Spleen (tissue), 7 donors: ENCODE results near the gene VSIG10L.

ENCODE experiments used
- POLR2A ChIP-seq, 3 donors: fragments of 450-650 bp; IDR thresholded peaks; one replicate each; pipeline ENCODE4 v1.5.1; 2017; ENCODE audit warnings: antibody characterized with exemption in 3 of 3, mild to moderate bottlenecking in 1 of 3
- TF ChIP-seq, protein P1 (sequence below), 11 experiments: fragments of 200-600 bp in 7 of 11; fragments of 450-650 bp in 4 of 11; sonication (generic) in 4 of 11; IDR thresholded peaks in 8 of 11; conservative IDR thresholded peaks in 3 of 11; 1 replicate in 7 of 11; 2 replicates in 4 of 11; pipeline versions ENCODE4 v1.4.0 to v1.8.0; 2016 to 2021; ENCODE audit warnings: antibody characterized with exemption in 11 of 11, inconsistent platforms in 4 of 11, mild to moderate bottlenecking in 1 of 11
- donor health status: DM: no; HTN: no; CAD: no; lungs with moderate emphysema.
- donor health status: DM: no; HTN: no; CAD: no.
- donor health status: DM: no; HTN: no; CAD: no.

- TF ChIP-seq, protein P1, sequence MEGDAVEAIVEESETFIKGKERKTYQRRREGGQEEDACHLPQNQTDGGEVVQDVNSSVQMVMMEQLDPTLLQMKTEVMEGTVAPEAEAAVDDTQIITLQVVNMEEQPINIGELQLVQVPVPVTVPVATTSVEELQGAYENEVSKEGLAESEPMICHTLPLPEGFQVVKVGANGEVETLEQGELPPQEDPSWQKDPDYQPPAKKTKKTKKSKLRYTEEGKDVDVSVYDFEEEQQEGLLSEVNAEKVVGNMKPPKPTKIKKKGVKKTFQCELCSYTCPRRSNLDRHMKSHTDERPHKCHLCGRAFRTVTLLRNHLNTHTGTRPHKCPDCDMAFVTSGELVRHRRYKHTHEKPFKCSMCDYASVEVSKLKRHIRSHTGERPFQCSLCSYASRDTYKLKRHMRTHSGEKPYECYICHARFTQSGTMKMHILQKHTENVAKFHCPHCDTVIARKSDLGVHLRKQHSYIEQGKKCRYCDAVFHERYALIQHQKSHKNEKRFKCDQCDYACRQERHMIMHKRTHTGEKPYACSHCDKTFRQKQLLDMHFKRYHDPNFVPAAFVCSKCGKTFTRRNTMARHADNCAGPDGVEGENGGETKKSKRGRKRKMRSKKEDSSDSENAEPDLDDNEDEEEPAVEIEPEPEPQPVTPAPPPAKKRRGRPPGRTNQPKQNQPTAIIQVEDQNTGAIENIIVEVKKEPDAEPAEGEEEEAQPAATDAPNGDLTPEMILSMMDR (IDR thresholded peaks at IDR 0.05 in 8 of 11, conservative IDR thresholded peaks at IDR 0.05 in 3 of 11): no peak
- TF ChIP-seq POLR2A (IDR thresholded peaks at IDR 0.05): no peak
Observed at GRCh38 chr19:51325161-51325976, 16.6 kb downstream of the VSIG10L start.
